Activated T-helper 9 cell treated with anti-CD3 and anti-CD28 coated beads, Interleukin-2, amount 50 U/mL, for 16 hours (primary cell): ENCODE results near the gene ZEB2.

Source experiments
- DNase-seq: peaks from one replicate; pipeline ENCODE4 v3.0.0-alpha.2; 2020; ENCODE audit warnings: low read depth

ZEB2 gene

GRCh38 chr2:144495227-144496091, 24.5 kb downstream of the ZEB2 start:
- DNase-seq: no peak

- DNase-seq: no peak
Observed at GRCh38 chr2:144493027-144493809, 26.7 kb downstream of the ZEB2 start.

- no peak for DNase-seq
Observed at GRCh38 chr2:144490857-144491256, 29.1 kb downstream of the ZEB2 start.

DNA sequence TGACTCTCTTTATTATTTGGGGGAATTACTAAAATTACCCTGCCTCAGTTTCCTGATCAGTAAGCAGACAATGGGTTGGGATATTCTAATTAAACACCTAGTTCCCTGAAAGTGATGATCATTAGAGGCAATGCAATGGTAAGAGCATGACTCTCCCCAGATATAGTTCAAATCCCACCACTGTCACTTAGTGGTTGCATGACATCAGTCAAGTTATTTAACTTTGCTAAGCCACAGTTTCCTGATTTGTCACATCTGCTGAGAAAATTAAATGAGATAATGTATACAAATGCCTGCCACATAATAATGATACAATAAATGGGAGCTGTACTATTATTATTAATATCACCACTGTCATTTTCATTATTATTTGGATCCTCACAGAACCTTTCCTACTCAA, 29.9 kb downstream of the ZEB2 start:
- no peak for DNase-seq

DNA sequence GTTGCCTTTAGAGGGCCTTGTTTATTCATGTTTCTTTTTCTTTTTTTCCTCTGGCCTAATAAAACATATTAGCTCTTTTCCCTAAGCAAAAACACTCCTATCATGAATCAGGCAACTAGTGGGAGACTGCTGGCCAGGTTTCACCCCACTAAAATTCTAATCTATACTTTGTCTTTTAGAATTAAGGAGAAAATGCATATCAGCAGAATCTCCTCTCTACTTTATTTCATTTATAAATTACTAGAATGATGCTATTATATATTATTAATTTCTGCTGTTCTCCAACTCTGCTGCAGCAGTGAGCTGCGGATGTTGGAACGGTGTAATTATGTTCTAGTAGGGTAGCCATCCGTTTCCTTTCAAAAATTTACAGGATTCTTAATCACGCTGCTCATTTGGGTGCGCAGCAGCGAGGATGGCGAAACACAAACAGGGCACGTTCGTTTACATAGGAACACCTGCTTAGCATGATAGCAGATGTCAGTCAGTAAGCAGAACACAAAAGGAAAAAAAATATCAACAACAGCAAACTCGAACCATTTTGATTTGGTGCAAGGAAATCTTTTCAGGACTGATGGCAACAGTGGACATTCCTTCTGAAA, 30.5 kb downstream of the ZEB2 start:
- DNase-seq: no peak

DNA sequence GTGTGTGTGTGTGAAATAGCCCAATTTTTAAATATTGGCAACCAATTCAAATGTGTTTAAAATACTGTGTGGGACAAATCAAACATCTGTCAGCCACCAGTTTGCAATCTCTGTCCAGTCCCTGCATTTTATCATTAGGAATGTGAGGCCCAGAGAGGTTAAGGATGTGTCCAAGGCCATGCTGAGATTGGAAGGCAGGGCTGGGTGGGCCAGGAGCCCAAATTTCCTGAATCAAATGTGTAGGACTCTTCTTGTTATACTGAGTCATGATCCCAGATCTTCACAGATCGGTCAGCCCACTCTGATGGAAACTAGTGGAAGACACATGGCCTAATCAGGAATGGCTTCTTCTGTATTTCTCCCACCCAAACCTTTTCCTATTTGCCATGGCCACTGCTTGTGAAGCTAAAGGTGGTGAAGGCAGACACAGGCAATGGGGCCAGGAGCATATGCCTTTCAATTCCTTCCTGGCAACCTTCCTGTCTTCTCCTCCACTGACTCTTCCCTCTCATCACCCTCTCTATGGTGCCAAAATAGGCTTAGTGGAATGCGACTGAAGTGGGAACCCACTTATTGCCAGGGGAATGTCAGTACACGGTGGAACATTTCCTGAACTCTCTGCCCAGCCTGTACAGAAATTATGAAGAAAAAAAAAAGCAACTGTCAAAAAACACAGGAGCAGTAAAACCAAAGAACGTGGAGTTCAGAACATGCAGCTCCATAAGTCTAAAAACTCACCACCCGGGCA, 35.5 kb downstream of the ZEB2 start:
- no peak for DNase-seq

DNA sequence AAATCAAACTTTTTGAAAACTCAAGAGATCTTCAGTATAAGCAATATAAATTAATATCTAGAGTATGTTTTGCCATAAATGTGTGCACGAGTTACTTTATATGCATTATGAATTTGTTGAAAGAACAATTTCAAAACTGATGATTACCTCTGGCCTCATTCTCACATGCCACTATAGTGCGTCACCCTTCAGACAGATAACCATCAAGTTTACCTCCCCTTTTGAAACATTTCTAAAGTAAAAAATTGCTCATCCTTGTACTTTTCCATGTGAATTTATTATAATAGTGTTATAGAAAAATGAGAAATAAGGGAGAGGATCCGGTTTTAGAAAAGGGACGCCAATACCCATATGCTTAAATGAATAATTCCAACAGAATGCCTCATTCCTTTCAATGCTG, 38.3 kb downstream of the ZEB2 start:
- DNase-seq: no peak

DNA sequence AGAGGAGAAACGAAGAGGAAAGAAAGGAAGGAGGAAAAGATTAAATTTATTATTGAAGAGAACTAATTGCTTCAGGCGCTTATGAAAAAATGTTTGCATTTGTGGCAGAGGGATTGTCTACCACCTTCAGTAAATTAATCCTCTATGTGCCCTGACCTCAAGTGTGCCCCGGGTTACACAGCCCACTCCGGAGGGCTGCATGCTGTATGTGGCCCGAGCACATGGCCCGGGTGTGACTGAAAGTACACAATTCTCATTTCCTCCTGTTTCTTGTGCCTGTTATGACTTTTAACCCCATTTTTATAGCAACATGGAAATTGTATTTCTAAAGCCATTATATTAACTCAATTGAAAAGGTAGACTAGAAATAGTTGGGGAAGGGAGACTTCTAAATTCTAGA, 38.8 kb downstream of the ZEB2 start:
- no peak for DNase-seq

DNA sequence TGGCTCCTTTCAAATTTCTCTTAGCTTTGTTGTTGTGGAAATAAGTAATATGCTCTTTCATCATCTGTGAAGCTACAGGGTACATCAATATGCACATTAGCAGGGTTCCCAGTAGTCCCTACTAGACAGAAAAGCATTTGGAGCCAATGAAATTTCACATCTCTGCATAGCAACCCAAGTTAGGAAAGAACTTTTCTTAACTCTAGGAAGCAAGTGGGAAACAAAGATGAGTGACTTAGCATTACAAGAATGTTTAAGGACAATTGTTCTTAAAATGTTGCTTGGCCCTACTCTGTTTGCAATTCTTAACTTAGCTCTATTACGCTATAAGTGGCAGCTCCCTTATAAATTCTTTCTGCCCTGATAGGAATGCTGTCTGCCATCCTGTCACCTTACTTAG, 39.6 kb downstream of the ZEB2 start:
- no peak for DNase-seq

GRCh38 chr2:144479659-144480058, 40.3 kb downstream of the ZEB2 start:
- no peak for DNase-seq

- no peak for DNase-seq
Observed at GRCh38 chr2:144479138-144479537, 40.8 kb downstream of the ZEB2 start.

GRCh38 chr2:144477957-144478311, 42.0 kb downstream of the ZEB2 start:
- no peak for DNase-seq

GRCh38 chr2:144477281-144477956, 42.5 kb downstream of the ZEB2 start:
- DNase-seq: no peak

DNA sequence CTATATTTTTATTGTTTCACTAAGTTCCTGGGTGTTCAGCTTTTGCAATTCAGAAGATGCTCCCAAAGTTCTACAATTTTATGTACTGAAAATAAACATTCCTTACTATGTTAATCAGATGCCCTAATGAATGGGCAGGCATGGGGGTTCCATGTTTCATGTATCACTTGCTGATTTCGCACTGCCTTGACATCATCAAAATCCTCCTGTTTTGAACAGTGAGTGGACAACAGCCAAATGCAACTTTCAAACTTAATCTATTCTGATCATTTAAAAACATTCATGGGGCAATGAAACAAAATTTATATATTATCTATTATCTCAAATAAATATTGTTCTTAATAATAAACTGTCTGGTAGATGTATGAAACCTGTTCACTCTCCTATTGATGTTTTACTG, 43.2 kb downstream of the ZEB2 start:
- DNase-seq: no peak

- DNase-seq: no peak
Observed at GRCh38 chr2:144475569-144476275, 44.2 kb downstream of the ZEB2 start.

DNA sequence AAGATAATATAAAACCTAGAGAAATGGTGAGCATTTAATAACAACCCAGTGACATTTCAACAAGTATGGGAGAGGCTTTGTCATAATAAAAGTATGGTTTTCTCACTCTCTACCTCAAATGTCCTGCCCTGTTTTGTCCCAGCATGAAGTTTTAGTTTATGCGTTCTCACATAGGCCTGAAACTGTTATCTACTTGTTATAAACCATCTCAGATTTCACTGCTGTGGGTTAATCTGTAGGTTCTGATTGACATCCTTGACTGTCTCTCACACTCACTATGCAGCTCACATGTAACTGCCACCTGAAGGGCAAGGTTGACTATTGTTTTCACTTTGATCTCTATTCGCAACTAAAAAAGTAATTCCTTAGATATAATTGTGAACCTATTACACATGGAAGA, 44.9 kb downstream of the ZEB2 start:
- no peak for DNase-seq

DNA sequence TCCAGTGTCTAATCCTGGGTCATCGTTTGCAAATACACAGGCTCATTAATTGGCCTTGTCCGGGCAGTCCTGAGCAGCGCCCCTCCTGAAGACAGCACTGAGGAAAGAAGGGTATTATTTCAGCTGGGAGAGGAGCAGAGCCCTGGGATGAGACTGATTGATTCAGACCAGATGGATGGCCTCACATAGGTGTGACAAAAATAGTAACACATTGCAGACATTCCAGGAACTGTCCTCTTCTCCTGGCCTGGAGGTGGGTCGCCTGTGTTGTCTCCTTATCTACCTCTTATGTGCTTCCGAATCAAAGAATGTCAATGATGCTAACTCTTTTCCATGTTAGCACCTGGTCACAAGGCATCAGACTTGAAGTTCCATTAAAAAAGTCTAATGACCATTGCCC, 45.9 kb downstream of the ZEB2 start:
- no peak for DNase-seq

GRCh38 chr2:144472911-144473310, 47.0 kb downstream of the ZEB2 start:
- DNase-seq: no peak

- DNase-seq: no peak
Observed at GRCh38 chr2:144472046-144472412, 47.9 kb downstream of the ZEB2 start.

DNA sequence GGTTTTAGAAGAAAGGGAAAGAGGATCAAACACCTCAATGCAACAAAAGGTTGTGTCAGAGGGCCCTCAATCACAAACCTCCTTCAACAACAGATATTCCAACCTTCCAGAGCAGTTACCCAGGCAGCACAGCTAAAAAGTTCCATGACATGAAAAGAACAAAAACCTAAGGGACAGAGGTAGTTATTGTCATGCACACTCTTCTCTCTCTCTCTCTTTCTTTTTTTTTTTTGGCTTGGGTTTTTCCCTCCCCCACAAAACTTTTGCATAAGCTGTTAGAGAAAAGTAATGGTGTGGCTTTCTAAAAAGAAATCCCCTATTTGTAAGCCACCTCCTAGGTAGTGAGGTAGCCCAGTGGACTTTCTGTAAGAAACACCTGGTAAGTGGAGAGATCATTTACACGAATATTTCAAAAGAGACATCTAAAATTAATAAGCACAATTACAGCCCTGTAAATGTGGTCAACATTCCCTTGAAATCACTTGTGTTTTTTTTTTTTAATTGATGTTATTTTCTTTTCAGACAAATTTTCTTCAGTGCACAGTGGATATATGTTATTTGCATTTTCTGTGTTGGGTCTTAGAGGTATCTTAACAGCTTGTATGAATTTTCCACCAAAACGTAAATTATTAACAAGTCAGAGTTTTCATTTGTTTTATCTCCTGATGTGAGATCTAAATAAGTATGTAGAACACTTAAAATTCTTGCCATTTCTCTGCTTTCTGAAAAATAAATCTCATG, 48.4 kb downstream of the ZEB2 start:
- no peak for DNase-seq

DNA sequence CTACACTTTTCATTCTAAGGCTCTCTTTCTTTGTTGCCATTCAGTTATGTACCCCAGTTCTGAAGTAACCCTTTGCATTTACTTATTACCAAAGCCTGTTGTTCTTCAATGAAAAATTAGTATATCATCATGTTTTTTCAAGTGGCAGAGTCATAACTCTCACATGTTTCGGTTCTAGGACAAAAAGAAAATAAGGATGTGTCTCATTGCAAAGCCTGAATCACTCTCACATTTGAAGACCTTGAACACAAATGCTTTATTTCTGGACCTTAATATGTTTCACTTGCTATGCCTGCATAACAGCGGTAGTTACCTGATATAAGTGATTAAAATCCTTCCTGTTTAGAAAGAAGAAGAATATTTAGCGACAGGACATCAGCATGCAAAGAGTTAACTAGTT, 49.1 kb downstream of the ZEB2 start:
- DNase-seq: no peak
